ENCODE data around the gene TUBA4B. TPM values are rescaled to one million over a fixed set of nuclear protein-coding genes. Genes with fewer than 3 reads are reported as not detected.

Gene TUBA4B
- total RNA-seq, result not detected

DNA sequence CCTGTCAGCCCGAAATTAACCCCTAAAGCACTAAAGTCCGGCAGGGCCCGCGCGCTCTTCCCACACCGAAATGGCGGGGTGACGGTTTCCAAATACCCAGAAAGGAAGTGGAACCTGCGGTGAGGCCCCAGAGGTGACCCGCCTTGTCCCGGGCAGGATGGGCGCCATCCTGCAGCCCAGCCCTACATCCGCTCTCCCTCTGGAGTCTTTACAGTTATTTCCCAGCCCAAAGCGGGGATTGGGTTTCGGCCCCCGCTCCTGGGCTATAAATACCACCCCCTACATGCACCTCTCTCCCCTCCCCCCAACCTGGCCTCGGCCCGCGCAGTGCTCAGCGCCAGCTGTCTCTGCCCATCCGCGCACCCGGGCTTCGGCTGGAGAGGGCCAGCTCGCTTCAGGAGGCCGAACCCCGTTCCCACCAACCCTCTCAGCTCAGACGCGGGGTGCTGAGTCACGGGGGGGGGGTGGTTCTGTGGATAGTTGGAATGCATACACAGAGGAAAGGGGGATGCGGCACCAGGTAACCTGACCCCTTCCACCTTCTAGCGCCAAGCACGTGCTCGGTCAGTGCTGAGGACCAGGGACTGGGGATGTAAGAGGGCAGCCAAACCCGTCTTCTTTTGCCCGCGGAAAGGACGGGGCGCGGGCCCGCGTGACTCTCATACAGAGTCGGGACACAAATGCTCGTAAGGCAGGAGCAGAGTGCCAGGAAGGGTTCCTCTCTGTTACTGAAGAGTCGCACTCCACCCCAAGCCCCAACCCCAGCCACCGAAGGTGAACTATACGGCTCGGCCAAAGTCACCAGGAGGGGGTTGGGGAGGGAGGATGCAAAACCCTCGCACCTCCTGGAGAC is at the start of gene TUBA4B:
TUBA4B (plus strand) TSS at position 344 of the 853 bp plus-strand sequence; CDS start at position 509, 165 bp downstream.
- ATAC-seq (ENCODE audit: low FRiP score) (peak; percentile 57), DNase-seq (ENCODE audit: low spot score) (no peak)
- TF ChIP-seq, protein P1, sequence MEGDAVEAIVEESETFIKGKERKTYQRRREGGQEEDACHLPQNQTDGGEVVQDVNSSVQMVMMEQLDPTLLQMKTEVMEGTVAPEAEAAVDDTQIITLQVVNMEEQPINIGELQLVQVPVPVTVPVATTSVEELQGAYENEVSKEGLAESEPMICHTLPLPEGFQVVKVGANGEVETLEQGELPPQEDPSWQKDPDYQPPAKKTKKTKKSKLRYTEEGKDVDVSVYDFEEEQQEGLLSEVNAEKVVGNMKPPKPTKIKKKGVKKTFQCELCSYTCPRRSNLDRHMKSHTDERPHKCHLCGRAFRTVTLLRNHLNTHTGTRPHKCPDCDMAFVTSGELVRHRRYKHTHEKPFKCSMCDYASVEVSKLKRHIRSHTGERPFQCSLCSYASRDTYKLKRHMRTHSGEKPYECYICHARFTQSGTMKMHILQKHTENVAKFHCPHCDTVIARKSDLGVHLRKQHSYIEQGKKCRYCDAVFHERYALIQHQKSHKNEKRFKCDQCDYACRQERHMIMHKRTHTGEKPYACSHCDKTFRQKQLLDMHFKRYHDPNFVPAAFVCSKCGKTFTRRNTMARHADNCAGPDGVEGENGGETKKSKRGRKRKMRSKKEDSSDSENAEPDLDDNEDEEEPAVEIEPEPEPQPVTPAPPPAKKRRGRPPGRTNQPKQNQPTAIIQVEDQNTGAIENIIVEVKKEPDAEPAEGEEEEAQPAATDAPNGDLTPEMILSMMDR (IDR thresholded peaks at IDR 0.05), result no peak

DNA sequence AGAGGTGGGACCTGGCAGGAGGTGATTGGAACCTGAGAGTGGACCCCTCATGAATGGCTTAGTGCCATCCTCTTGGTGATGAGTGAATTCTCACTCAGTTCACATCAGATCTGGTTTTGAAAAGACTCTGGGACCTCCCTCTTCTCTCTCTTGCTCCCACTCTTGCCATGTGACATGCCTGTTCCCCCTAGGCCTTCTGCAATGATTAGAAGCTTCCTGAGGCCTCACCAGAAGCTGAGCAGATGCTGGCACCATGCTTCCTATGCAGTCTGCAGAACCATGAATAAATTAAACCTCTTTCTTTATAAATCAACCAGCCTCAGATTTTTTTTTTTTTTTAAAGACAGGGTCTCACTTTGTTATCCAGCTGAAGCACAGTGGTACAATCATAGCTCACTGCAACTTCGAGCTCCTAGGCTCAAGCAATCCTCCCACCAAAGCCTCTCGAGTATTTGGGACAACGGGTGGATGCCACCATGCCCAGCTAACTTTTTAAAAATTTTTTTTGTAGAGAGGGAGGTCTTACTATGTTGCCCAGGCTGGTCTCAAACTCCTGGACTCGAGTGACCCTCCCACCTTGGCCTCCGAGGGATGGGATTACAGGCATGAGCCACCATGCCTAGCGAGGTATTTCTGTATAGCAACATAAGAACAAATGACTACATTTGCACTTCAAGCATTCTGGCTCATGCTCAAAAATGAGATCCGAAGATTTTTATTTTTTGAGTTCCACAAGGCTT is 48.4 kb upstream of the TUBA4B start:
- ATAC-seq (ENCODE audit: low FRiP score) (no peak), DNase-seq (ENCODE audit: low spot score) (no peak)
- TF ChIP-seq, protein P1 (IDR thresholded peaks at IDR 0.05), result no peak

DNA sequence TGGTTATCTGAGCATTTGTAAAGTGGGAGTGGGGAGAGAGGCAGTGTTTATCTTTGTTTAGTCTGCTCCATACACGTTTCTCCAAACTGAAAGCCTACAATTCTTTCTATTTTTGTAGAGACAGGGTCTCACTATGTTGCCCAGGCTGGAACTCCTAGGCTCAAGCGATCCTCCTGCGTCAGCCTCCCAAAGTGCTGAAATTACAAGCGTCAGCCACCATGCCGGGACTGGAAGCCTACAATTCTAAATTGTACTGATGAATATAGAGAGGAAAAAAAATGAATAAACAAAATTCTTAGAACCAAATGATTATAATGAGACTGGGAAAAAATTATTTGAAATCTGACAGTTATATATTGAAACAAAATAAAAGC is 47.9 kb upstream of the TUBA4B start:
- ATAC-seq (ENCODE audit: low FRiP score) (no peak), DNase-seq (ENCODE audit: low spot score) (no peak)
- TF ChIP-seq, protein P1 (IDR thresholded peaks at IDR 0.05), result no peak

DNA sequence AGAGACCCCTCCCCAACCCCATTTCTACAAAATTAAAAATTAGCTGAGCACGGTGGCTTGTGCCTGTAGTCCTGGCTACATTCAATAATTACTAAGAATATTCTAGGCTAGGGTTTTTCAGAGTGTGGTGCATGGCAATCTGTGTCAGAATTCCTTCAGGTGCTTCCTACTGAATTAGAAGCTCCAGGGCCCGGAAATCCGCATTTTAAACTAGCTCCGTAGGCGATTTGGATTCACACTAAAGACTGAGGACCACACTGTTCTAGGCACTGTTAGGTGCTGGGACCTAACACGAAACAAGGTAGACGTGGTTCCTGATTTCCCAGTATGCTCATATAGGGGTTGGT is 47.1 kb upstream of the TUBA4B start:
- DNase-seq (ENCODE audit: low spot score) (no peak), ATAC-seq (ENCODE audit: low FRiP score) (no peak)
- TF ChIP-seq, protein P1 (IDR thresholded peaks at IDR 0.05), result no peak

DNA sequence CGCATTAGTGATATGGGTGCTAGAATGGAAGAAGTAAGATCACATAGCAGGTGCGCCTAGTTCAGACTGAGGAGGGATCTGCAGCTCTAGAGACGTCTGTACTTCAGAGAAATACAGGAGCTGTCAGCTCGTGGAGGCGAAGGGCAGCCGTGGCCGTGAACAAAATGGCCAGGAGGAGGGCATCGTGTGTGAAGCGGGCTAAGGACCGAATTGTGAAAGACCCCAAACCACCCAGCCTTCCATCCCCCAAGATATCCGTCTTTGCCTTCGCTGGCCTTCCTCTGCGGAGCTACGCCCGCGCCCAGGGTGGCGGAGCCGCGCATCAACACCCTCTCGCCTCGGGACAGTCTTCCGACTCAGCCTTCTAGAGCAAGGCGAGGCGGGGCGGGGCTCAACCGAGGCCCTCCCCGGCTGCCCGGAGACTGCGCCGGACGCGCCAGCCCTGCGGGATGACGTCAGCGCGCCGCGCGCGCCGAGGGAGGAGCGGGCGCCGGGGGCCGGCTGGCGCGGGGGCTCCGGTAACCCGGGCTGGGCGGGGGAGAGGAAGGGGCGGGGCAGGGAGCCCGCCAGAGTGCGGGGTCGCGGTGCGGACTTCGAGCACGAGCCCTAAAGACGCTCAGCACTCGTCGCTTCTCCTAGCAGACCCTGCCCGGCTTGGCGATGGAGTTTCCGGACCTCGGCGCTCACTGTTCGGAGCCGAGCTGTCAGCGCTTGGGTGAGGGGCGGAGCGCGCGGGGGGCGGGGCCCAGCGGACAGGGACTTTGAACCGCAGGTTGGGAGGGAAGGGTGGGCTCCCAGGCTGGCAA is 46.5 kb upstream of the TUBA4B start, which contains the start of gene ZFAND2B:
ZFAND2B (plus strand) TSS at position 455 of the 806 bp plus-strand sequence; CDS start at position 661, 206 bp downstream.
- TF ChIP-seq, protein P1 (IDR thresholded peaks at IDR 0.05), result no peak
- peak; percentile 77 for DNase-seq (ENCODE audit: low spot score)
- ATAC-seq (ENCODE audit: low FRiP score), result peak; percentile 99

DNA sequence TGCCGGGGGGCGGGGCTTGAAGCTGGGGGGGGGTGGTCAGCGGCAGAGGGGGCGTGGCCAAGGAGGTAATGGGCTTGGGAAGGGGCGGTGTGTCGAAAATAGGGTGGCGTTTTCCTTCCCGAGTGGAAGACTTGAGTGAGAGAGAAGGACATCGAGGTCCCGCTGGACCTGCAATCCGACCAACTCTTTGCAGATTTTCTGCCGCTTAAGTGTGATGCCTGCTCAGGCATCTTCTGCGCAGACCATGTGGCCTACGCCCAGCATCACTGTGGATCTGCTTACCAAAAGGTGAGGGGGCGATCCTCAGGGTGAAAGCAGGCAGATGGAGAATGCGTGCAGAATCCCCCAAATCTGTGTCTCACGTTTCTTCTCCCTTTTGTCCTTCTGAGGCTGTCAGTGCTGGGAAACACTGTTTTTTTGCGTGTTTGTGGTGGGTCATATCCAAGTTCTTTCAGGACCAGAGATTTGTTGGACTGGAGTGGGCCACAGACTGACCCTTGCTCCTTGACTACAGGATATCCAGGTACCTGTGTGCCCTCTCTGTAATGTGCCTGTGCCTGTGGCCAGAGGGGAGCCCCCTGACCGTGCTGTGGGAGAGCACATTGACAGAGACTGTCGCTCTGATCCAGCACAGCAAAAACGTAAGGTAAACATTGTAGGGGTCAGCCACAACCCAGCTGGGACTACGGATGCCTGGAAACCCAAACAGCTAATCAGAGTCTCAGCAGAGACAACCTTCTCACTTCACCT is 45.7 kb upstream of the TUBA4B start:
- TF ChIP-seq, protein P1 (IDR thresholded peaks at IDR 0.05), result no peak
- no peak for DNase-seq (ENCODE audit: low spot score)
- ATAC-seq (ENCODE audit: low FRiP score), result no peak

Data from omental fat pad (tissue), 4 donors.